Medulla oblongata (tissue), 1 donor: Measurements from ENCODE around the gene GALNT2.

ENCODE experiments used
- DNase-seq: peaks from one replicate; pipeline ENCODE4 v3.0.0-alpha.2; 2015; ENCODE audit errors: extremely low spot score

GALNT2 gene

GRCh38 chr1:230050973-230051735 is 15.9 kb upstream of the GALNT2 start:
- DNase-seq = no peak

GRCh38 chr1:230052018-230052417 is 15.0 kb upstream of the GALNT2 start:
- DNase-seq = no peak

GRCh38 chr1:230052665-230053064 is 14.4 kb upstream of the GALNT2 start:
- no peak for DNase-seq

DNA sequence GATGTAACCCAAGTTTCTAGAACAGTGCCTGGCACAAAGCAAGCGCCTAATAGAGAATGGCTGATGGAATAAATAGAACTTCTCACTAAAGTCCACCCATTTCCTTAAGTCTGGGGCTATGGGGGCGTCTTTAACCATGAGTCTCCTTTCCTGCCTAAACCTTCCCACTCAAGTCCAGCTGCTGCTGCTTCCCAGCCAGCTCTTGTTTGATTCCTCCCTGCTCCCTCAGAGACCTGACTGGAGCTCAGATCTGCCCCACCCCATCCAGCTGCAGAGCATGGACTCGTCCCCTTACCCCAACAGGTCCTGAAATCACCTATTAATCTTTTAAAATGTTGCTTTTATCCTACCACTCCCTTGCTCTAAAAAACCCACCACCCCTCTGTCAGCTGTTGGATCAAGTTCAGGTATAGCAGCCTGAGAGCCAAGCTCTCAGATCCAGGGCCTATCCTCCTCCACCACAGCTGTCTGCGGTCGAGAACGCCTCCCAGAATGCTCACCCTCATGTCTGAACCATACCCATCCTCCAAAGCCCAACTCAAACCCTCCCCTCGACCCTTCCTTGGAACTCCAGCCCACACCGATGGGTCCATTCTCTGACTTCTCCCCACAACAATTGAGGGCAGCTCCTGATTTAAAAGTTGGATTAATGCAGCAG is 12.8 kb upstream of the GALNT2 start:
- DNase-seq = no peak

- no peak for DNase-seq
These were observed 10.9 kb upstream of the GALNT2 start for GRCh38 chr1:230056098-230056497.

DNA sequence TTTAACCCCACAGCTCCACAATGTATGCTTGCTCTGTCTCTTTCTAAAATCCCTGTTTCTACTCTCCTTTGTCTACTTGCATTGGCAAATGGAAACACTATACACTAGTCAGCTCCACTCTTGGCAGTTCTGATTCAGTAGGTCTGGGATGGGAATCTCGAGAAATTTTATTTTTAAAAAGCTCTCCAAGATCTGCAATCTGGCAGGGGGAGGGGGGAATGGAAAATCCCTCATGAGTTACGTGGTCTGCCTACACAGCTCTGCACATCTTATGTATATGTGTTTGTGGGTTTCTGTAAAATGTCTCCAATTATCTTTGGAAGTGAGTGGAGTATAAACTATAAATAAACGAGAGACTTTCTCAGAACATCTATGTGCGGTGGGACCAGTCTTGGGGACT is 9.9 kb upstream of the GALNT2 start:
- no peak for DNase-seq

- no peak for DNase-seq
These were observed 9.1 kb upstream of the GALNT2 start for GRCh38 chr1:230057681-230058565.

- no peak for DNase-seq
These were observed 8.4 kb upstream of the GALNT2 start for GRCh38 chr1:230058626-230059025.

GRCh38 chr1:230061801-230062200 is 5.2 kb upstream of the GALNT2 start:
- DNase-seq = no peak

DNA sequence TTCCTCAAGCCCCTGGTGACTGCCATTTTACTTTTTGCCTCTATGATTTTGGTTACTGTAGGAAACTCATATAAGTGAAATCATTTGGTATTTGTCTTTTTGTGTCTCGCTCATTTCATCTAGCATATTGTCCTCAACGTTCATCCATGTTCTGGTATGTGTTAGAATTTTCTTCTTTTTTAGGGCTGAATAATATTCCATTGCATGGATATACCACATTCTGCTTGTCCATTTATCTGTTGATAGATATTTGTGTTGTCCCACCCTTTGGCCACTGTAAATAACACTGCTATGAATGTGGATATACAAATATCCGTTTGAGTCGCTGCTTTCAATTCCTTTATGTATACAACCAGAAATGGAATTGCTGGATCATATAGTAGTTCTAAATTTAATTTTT is 4.5 kb upstream of the GALNT2 start:
- no peak for DNase-seq

DNA sequence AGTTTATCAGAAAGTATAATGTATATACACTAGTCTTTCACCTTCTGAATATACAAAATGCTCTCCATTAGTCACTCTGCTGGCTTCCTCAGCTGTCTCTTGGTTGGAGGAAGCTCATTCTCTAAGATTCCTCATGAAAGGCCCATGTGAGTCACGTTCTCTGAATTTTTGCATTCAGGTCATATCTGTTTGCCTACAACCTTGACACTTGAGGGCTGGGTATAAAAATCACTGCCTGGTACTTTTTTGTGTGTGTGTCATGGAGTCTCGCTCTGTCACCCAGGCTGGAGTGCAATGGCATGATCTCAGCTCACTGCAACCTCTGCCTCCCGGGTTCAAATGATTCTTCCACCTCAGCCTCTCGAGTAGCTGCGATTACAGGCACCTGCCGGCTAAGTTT is 2.8 kb upstream of the GALNT2 start:
- no peak for DNase-seq

DNA sequence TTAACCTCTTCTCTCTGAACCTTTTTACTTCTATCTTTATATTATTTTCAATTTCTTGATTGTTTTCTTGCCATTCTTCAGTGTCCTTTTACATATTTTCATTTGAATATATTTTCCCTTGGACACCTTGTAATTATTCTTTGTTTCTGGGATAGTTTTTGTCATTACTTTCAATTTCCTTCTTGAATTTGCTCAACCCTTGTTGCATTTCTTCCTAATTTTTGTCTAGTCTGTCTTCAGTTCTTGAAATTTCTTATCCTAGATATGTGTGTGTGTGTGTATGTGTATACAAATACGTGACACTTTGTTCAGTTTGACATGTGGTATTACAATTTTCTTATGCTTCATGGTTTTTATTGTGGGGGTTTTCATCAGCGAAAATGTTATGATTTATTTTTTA is 1.9 kb upstream of the GALNT2 start:
- no peak for DNase-seq

DNA sequence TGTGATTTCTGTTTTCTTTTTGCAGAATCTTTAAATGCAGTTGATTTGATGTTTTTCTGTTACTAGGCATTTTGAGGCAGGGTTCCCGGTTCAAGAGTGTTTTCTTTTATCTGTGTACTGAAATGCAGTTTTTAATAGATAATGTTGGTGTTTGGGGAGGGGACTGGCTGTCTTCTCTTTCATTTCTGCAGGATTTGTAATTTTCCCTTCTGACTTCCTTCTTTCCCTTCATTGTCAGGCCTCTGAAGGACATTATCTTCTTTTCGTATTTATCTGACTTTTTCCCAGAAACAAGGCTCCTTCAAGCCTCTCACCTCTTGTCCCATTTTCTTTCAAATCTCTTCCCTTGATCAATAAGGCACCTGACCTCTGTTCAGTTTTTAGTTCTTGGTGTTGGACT is 1.5 kb upstream of the GALNT2 start:
- no peak for DNase-seq

GRCh38 chr1:230066031-230066430 is 1.0 kb upstream of the GALNT2 start:
- DNase-seq = peak; percentile 27

DNA sequence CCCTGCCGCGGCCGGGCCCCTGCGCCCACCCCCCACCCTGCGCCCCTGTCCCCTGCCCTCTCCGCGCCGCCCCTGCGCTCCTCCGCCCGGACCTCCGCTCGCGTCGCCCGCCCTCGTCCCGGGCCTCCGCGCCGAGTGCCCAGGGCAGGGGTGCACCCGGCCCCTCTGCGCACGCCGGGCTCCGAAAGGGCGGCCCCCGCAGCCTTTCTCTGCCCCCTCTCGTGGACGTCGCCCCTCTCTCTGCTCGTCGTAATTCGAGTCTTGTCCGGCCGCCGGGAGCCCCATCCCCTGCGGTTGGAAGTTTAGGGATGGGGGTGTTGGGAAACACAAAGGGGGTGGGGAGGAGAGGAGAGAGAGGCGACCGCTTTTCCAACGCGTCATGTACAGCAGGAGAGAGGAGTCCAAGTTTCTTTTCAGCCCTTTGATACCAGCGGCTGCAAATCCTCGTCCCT is 407 bp downstream of the GALNT2 start:
- DNase-seq = peak; percentile 45

GRCh38 chr1:230067871-230068620 is 1.0 kb downstream of the GALNT2 start:
- peak; percentile 36 for DNase-seq

DNA sequence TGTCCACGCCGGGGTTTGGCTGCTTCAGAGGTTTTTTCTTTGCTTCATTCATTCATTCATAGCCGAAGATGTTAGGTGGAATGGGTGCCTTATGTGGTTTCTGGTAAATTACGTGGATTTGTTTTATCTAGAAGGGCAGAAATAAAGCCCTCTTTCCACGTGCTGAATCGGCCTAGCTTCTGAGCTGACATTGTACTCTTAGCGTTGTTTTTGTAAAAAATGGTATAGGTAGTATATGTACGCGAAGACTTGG is 1.5 kb downstream of the GALNT2 start:
- no peak for DNase-seq

GRCh38 chr1:230068952-230069684 is 2.1 kb downstream of the GALNT2 start:
- DNase-seq = peak; percentile 40

DNA sequence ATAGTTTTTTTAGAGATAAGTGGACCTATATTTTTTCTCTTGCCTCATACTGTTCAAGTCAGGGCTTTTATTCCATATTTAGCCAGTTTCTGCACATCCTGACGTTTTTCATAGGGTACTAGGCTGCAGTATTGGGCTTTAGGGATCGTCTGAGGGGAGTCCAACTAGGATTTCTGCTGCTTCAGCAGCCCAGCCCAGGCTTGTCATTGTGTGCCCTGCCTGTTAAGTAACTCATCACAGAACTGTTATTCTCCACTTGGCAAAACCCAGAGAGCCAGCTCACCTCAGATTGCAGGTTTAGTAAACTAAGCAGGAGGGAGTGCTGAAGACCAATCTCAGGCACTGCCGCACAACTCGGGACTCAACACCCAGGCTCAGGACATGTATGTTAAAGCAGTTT is 2.8 kb downstream of the GALNT2 start:
- DNase-seq = peak; percentile 37

DNA sequence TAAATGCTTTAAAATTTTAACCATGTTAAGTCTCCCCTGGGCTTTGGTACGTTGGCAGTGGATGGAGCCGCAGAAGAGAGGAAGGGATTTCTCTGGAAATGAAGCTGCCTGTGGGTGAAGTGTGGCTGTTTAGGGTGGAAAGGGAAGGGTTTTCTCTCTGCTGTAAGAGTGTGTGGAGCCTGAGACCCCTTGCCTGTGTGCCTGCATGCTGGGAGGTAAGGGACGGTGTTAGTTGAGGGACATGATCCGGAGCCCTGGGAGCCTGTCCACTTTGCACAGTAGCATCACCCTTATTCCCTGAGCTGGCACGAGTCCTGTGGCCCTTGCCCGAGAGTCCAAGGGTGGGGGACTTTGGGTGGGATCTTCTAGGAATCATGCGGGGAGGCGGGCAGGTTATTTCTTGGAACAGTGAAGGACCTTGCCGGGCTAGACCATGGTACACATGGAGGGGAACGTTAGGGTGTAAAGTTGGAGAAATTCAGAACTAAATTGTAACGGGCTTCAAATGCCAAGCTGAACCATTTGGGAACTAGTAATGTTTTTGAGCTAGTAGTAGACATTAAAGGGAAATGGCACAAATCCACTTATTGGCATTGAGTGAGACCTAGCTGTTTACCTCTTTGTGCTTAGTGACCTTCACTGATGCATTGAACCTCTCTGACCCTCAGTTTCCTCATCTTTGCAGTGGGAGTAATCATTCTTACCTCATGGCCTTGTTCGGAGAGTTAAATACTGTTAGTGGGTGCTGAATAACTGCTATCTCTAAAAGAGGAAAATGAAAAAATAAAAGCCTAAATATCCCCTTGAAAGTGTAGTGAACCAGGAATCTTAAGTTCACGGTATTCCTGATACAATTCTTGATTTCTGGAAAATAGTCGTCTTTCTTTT is 3.5 kb downstream of the GALNT2 start:
- DNase-seq = no peak
